Osteocyte (in vitro differentiated cells): Measurements from ENCODE around the gene SMOC2. TPM values are rescaled to one million over a fixed set of nuclear protein-coding genes. Genes with fewer than 3 reads are reported as not detected.

ENCODE experiments used
- DNase-seq: peaks from one replicate; pipeline ENCODE4 v3.0.0; 2021; ENCODE audit warnings: mixed read lengths; ENCODE audit not compliant: unreplicated experiment; ENCODE audit errors: extremely low spot score
- H3K27ac Mint-ChIP-seq: one replicate; pipeline ENCODE4 v1.8.0; 2021; ENCODE audit warnings: mild to moderate bottlenecking, mixed read lengths; ENCODE audit not compliant: unreplicated experiment
- H3K27me3 Mint-ChIP-seq: one replicate; pipeline ENCODE4 v1.8.0; 2021; ENCODE audit warnings: mixed read lengths; ENCODE audit not compliant: unreplicated experiment
- H3K36me3 Mint-ChIP-seq: one replicate; pipeline ENCODE4 v1.8.0; 2021; ENCODE audit warnings: mixed read lengths; ENCODE audit not compliant: unreplicated experiment
- H3K4me1 Mint-ChIP-seq: one replicate; pipeline ENCODE4 v1.8.0; 2021; ENCODE audit warnings: mixed read lengths; ENCODE audit not compliant: unreplicated experiment
- H3K4me3 Mint-ChIP-seq: one replicate; pipeline ENCODE4 v1.8.0; 2021; ENCODE audit warnings: mild to moderate bottlenecking, moderate library complexity, mixed read lengths; ENCODE audit not compliant: unreplicated experiment
- H3K9me3 Mint-ChIP-seq: one replicate; pipeline ENCODE4 v1.8.0; 2021; ENCODE audit warnings: mixed read lengths; ENCODE audit not compliant: unreplicated experiment
- CTCF ChIP-seq: fragments of 200-600 bp; sonication (generic); IDR thresholded peaks from 2 replicates; pipeline ENCODE4 v1.5.0; 2021; ENCODE audit warnings: antibody characterized with exemption, mild to moderate bottlenecking, moderate library complexity
- total RNA-seq: library from RNA; stranded (reverse); gene quantifications from 2 replicates; pipeline ENCODE4 v1.2.1, GENCODE V29; 2021

SMOC2 gene
- total RNA-seq, 1 donor from 2014 or later, result 11.6 TPM

GRCh38 chr6:168490757-168491156, 49.8 kb downstream of the SMOC2 start:
- Mint-ChIP-seq H3K27me3 (peaks cover 7% of the 10 kb centered on the region), H3K4me3 (no peak overlapping the region), H3K36me3 (no peaks in the 10 kb centered on the region), H3K27ac (no peak overlapping the region), H3K9me3 (no peaks in the 10 kb centered on the region), H3K4me1 (no peaks in the 10 kb centered on the region)
- no peak for TF ChIP-seq CTCF
- no peak for DNase-seq

GRCh38 chr6:168493976-168494375, 53.0 kb downstream of the SMOC2 start:
- H3K36me3 Mint-ChIP-seq, result no peaks in the 10 kb centered on the region
- no peaks in the 10 kb centered on the region for H3K27me3 Mint-ChIP-seq
- no peaks in the 10 kb centered on the region for H3K4me1 Mint-ChIP-seq
- no peak for DNase-seq
- no peak overlapping the region for H3K27ac Mint-ChIP-seq
- no peak overlapping the region for H3K4me3 Mint-ChIP-seq
- no peak for TF ChIP-seq CTCF
- H3K9me3 Mint-ChIP-seq, result no peaks in the 10 kb centered on the region

- Mint-ChIP-seq H3K9me3 (no peaks in the 10 kb centered on the region), H3K4me1 (no peaks in the 10 kb centered on the region), H3K36me3 (no peaks in the 10 kb centered on the region), H3K27me3 (no peaks in the 10 kb centered on the region), H3K4me3 (no peak overlapping the region), H3K27ac (no peak overlapping the region)
- TF ChIP-seq CTCF, result no peak
- DNase-seq, result no peak
Measured at GRCh38 chr6:168494726-168495125, 53.7 kb downstream of the SMOC2 start.

- Mint-ChIP-seq H3K27ac (no peak overlapping the region), H3K27me3 (no peaks in the 10 kb centered on the region), H3K36me3 (no peaks in the 10 kb centered on the region), H3K9me3 (no peaks in the 10 kb centered on the region), H3K4me3 (no peak overlapping the region), H3K4me1 (no peaks in the 10 kb centered on the region)
- no peak for TF ChIP-seq CTCF
- no peak for DNase-seq
Measured at GRCh38 chr6:168495133-168495532, 54.1 kb downstream of the SMOC2 start.

- Mint-ChIP-seq H3K9me3 (no peaks in the 10 kb centered on the region), H3K4me1 (no peaks in the 10 kb centered on the region), H3K27me3 (no peaks in the 10 kb centered on the region), H3K36me3 (no peaks in the 10 kb centered on the region), H3K4me3 (no peak overlapping the region), H3K27ac (no peak overlapping the region)
- no peak for TF ChIP-seq CTCF
- DNase-seq, result no peak
Measured at GRCh38 chr6:168495636-168496035, 54.7 kb downstream of the SMOC2 start.
